HG03565 (cell line): Measurements from ENCODE around the gene ACADL.

Experiments used
- ATAC-seq: cut with Tn5 transposase; IDR thresholded peaks from one replicate; pipeline ENCODE4 v1.9.1; 2021; ENCODE audit warnings: mild to moderate bottlenecking, moderate library complexity; ENCODE audit not compliant: unreplicated experiment

Gene ACADL

GRCh38 chr2:210170446-210171303 lies 54.6 kb downstream of the ACADL start:
- ATAC-seq = peak; percentile 62

GRCh38 chr2:210170196-210170445 lies 55.1 kb downstream of the ACADL start:
- no peak for ATAC-seq

- peak; percentile 49 for ATAC-seq
Measured at GRCh38 chr2:210169516-210170195, 55.6 kb downstream of the ACADL start.

- no peak for ATAC-seq
Measured at GRCh38 chr2:210167227-210167626, 58.0 kb downstream of the ACADL start.

GRCh38 chr2:210162466-210163124 lies 62.7 kb downstream of the ACADL start:
- no peak for ATAC-seq

- ATAC-seq = no peak
Measured at GRCh38 chr2:210159059-210159458, 66.2 kb downstream of the ACADL start.

GRCh38 chr2:210158236-210158635 lies 67.0 kb downstream of the ACADL start:
- ATAC-seq = no peak

GRCh38 chr2:210157526-210157925 lies 67.7 kb downstream of the ACADL start:
- ATAC-seq = no peak

GRCh38 chr2:210147614-210148013 lies 77.6 kb downstream of the ACADL start:
- ATAC-seq = no peak
